Erythroblast (primary cell): ENCODE data around the gene EPHA2.

Experiments
- GATA1 ChIP-seq: IDR thresholded peaks from 2 replicates; pipeline ENCODE4 v1.6.1; 2011; ENCODE audit warnings: low read depth, mild to moderate bottlenecking, control low read depth, low read length, moderate library complexity
- POLR2A ChIP-seq: IDR thresholded peaks from 2 replicates; pipeline ENCODE4 v1.6.1; 2011; ENCODE audit warnings: mild to moderate bottlenecking, low read length

DNA sequence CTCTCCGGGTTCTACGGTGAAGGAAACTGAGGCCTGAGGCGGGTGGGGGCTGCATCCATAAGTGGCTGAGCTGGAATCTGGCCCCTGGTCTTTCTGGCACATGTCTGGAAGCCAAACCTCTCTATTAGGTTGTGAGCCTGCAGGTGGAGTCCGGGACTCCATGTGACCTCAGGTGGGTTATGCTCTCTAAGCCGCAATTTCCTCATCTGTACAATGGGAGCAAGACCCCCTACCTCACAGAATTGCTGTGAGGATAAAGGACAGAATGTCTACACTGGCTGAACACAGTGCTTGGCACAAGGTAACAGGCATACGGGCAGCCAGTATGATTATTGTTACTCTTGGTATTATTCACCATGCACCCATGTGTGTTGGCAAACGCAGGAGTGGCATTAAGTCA, 6.7 kb downstream of the EPHA2 start:
- TF ChIP-seq POLR2A: no peak
- no peak for TF ChIP-seq GATA1
